HG02571 (cell line): Measurements from ENCODE around the gene GRIN2A.

Experiments
- ATAC-seq: cut with Tn5 transposase; IDR thresholded peaks from one replicate; pipeline ENCODE4 v1.9.1; 2021; ENCODE audit warnings: mild to moderate bottlenecking, moderate library complexity; ENCODE audit not compliant: unreplicated experiment

The GRIN2A gene

DNA sequence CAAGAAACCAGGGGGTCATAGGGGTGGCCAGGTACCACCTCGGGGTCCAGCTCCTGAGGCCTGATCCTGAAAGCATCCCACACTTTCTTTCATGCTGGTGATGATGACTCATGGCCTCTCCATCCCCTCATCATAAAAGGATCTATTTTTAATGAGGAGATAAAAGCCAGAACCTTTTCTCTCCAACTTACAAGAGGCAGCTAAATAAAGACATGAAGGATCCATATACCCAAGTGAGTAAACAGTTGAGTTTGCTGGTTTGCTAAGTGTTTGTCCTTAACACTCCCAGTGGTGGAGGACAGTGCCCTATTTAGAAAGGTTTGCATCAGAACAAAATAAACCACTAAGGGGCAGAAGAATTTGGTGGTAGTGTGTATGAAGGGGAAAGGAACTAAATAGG lies 383.8 kb downstream of the GRIN2A start:
- ATAC-seq, result no peak

DNA sequence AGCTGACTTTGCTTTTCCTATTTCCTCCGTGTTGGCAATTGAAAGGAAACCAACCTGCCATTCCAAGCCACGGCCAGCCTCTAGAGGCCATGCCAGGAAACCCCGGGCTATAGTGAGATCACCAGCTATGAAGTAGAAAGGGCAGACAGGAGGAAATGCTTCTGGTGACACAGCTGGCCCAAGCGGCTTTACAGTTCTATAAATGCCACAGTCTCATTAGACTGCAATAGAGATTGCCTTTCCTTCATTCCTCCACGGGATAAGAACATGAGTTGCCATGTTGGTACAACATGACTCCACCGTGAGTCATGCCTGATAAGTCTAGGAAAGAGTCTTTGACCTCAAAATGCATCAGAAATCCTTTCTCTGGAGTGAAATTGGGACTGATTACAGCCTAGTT lies 384.9 kb downstream of the GRIN2A start:
- no peak for ATAC-seq

DNA sequence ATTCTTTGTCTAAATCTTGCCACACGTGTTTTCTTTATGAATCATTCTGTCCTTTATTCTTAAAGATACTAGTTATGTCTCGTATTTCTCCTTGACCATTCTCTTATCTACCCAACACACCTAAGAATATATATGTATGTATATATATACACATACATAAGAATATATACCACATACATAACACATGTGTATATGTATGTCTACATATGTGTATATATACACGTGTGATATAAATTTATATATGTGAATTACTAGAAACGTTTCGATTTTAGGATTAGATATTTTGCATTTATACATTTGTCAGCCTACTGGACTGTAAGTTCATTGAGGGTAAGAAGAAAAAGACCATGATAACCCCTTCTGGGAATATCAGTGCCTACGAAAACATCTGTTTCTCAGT lies 388.6 kb downstream of the GRIN2A start:
- ATAC-seq, result no peak

- no peak for ATAC-seq
Measured at GRCh38 chr16:9791556-9791955, 390.7 kb downstream of the GRIN2A start.

DNA sequence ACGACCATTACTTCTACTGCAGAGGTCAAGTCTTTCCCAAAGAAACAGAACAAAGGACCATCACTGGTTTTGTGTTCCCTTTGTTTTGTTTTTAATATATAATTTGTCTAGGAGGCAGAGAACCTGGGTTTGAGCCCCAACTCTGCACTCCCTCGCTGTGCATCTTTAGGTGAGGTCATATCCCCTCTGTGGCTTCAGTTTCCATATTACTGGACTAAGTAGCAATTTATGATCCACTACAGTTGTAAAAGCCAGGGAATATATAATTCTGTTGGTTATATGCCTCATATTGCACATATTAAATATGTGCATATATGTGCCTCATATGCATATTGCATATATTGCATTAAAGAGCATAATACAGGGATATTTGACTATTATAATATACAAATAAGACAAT lies 392.0 kb downstream of the GRIN2A start:
- no peak for ATAC-seq

DNA sequence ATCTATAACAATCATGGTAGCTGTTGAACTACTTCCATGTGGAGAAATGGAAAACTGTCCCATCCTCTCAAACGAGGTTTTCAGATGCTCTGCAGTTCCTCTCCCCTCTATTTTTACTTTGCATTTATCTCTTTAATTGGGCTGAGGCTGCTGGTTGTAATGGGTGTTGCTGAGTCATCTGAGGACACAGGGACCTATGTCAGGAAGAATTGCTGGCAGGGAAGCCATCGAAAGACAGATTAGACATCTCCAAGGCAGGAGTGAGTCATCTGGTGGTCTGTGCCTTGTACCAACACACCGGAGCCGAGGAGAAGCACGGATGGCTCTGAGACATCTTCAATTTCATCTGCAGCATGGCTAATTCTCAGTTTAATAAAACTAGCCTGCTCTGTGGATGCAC lies 394.5 kb downstream of the GRIN2A start:
- no peak for ATAC-seq

DNA sequence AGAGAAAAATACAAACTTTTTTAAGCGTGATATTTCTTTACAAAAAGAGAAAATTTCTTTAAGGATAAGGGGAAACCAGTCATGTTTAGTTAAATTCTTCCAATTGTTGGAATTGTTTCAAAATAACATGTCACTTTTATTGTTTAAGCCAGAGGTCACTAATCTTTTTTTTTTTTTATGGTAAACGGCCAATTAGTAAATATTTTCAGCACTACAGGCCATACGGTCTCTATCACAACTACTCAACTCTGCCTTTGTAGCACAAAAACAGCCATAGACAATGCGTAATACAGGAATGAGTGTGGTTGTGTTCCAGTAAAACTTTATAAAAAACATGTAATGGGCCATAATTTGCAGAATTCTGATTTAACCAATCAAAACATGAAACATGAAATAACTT lies 401.4 kb downstream of the GRIN2A start:
- no peak for ATAC-seq

DNA sequence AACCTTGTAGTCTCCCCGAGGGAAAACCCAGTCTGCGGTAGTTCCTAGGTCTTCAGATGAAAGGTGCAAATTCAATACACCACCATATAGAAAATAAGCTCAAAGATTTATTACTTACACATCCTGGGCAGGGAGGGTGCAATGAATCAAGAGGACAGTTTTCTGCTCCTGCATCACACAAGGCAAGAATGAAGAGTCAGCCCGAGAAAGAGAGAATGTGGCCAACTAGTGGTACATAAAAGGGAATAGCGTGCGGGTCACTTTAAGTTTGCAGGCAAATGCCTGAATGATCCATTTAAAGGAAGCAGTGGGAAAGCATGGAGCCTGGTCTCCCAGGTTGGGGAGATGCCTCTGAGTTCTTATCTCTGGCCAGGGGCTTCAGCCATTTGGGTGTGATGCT lies 403.4 kb downstream of the GRIN2A start:
- no peak for ATAC-seq

DNA sequence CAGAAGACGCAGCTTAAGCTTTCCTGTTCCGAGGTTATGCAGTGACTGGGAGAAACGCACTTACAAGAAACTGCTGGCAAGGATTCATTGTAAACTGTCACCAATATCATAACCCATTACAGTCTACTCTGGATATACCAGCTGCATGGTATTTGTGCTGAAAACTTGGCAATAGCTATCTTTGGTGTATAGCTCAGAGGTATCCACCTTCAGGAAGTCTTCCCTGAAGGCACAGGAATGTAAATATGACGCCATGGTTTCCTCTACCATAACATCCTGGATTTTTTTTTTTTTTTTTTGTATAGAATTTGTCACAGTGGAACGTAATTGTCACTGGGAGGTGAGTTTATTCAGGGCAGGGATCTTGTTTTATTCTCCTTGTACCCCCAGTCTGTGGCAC lies 406.2 kb downstream of the GRIN2A start:
- ATAC-seq, result no peak

DNA sequence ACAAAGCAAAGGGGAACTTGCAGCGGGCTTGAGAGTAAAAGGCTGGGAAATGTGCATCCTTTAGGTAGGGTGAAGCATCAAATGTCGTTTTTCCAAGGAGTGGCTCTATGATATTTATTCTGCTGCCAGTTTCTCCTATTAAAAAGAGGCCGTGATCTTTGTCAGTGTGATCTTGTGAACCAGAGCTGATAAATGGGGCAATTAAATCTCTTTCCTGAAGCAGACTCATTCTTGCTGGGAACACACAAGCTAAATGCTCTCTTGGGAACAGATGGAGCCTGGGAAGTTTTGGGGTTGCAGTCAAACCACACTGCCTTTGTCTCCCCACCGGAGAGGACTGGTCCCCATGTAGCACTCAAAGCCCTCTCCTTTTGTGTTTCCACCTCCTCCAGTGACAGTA lies 408.9 kb downstream of the GRIN2A start:
- no peak for ATAC-seq

- ATAC-seq, result no peak
Measured at GRCh38 chr16:9772526-9773225, 409.6 kb downstream of the GRIN2A start.

DNA sequence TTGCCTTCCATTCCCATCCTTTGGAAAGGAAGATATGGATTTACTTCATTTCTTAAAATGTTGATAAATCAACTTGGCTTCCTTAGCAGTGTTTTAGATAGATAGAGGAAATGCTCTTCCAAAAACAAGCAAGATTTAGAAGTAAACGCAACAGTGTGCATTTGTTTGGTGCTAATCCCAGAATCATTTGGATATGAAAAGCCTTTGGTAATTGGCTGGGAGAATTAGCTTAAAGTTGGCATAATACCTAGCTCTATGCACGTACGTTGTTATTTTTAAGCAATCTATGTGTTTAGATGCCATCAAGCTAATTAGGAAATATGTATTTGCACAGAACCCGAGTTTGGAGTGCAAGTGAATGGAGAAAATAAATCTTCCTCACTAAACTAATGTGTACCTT lies 415.3 kb downstream of the GRIN2A start:
- no peak for ATAC-seq

- no peak for ATAC-seq
Measured at GRCh38 chr16:9763505-9763904, 418.7 kb downstream of the GRIN2A start.

DNA sequence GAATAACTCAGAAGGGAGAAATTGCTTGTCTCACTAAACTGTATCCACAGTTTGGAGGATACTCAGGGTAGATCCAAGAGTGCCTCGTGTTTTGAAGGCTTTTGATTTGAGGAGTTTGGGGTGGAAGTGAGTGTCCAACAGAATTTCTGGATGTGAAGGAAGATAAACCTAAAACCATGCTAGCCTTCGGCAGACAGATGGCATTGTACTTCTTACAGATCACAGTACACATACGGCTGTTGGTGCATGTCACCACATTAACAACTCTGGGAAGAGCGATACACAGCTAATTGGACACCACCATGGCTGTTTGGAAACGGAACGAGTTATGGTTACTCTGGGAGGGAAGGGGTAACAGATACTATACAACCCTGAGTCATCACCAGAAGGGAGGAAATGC lies 420.4 kb downstream of the GRIN2A start:
- ATAC-seq, result no peak

GRCh38 chr16:9757687-9758086 lies 424.5 kb downstream of the GRIN2A start:
- no peak for ATAC-seq

DNA sequence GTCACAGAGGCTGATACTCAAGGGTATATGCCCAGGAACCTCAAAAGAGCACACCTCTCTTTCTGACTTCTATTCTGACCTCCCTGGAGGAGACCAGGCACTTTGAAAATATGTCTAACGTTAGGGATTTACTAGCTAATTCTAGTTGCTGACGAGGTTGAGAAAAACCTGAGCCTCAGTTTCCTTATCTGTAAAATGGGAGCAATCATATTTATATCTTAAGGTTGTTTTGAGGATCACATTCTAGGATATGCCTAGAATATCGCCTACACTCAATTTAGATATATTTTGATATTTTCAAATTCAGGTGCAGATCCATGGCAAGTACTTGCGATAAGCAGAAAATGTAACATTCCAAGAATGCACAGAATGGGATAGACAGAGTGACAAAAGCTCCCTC lies 425.8 kb downstream of the GRIN2A start:
- no peak for ATAC-seq

- ATAC-seq, result no peak
Measured at GRCh38 chr16:9755081-9755480, 427.1 kb downstream of the GRIN2A start.

DNA sequence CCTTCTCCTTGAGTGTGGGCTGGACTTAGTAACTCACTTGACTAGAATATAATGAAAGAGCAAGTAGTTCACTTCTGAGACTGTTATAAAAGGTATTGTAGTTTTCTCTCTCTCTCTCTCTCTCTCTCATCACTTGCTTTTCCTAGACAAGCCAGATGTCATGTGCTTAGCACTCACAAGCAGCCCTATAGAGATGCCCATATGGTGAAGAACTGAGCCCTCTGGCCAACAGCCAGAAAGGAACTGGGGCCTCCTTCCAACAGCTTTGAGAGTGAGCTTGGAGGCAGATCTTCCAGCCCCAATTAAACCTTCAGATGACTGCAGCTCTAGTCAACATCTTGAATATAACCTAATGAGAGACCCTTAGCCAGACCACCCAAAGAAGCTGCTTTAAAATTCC lies 440.5 kb downstream of the GRIN2A start:
- no peak for ATAC-seq

DNA sequence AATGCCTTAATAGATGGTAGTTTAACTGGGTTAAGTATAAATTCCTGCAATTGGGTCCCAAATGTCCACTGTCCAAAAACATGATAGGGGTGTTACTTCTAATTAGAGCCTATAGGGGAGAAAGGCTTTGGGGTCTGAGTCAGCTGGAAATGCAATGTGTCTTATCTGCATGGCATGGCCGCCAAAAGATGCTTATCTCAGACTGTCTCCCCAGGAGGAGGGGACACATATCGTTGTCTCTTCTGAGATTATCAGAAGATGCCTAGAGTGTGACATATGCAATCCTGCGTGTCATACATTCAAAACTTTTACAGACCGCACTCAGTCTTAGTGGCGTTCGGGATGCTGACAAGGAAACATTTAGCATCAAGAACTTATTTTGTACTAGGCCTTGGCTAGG lies 442.9 kb downstream of the GRIN2A start:
- no peak for ATAC-seq

DNA sequence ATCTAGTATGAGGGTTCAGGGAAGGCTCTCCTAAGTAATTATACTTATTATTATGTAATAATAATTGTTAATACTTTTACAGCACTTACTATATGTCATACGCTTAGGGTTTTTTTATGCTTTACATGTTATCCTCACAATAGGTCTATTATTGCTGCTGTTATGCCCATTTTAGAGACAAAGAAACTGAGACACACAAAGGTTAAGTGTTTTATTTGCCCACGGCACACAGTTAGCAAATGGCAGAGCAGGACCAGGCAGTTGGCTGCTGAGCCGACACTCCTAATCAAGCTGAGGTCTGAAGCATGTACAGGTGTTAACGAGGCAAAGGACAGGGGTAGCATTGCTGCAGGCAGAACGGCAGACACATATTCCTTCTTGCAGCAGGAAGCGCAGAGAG lies 443.5 kb downstream of the GRIN2A start:
- no peak for ATAC-seq

DNA sequence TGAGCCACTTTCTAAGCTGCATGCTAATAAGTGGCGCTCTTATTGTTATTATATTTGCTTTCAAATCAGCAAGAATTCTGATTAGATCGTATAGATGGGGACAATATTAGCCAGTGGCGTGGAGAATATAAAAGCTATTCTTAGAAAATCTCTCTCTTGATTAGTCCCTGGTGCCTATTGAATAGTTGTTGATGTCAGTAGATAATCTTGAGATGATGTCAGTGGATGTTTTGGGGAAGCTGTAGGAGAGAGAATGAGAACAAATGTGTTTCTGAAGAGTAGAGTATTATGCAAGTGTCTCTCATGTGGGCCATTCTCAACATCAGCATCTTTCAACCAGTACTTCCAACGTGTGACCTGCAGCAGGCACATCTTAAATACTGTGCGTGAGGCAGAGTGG lies 445.7 kb downstream of the GRIN2A start:
- ATAC-seq, result no peak

- ATAC-seq, result no peak
Measured at GRCh38 chr16:9723136-9723535, 459.1 kb downstream of the GRIN2A start.

GRCh38 chr16:9713907-9714306 lies 468.3 kb downstream of the GRIN2A start:
- no peak for ATAC-seq
